ENCODE data around the gene MRFAP1L1.
"Not testable (repeated sequence)": the region's sequence is repeated elsewhere in the genome, so short reads cannot be mapped to it uniquely, and the experiment has no call there.

The MRFAP1L1 gene

GRCh38 chr4:6673191-6673659, 36.4 kb downstream of the MRFAP1L1 start:
- CTCF ChIA-PET, result interaction anchor here (0.8 kb wide), 1 partner anchor 17 kb away, joined by 3 read pairs; no protein-coding TSS in a partner anchor
- TF ChIP-seq LEF1 (IDR thresholded peaks at IDR 0.05; ENCODE audit: borderline replicate concordance), result 0 out of 2 replicates have a peak, but pooled peaks have one; percentile 15
- TF ChIP-seq ELF4 (IDR thresholded peaks at IDR 0.05), result peak; percentile 73
- POLR2A ChIA-PET, result interaction anchor here (0.7 to 5.8 kb wide), 31 partner anchors 9 to 423 kb away, joined by 3 to 79 read pairs (median 5); partner anchors contain the start of genes BLOC1S4, GRPEL1, MAN2B2 and MRFAP1
- not testable (repeated sequence) for DNase-seq (ENCODE audit: extremely low spot score)

DNA sequence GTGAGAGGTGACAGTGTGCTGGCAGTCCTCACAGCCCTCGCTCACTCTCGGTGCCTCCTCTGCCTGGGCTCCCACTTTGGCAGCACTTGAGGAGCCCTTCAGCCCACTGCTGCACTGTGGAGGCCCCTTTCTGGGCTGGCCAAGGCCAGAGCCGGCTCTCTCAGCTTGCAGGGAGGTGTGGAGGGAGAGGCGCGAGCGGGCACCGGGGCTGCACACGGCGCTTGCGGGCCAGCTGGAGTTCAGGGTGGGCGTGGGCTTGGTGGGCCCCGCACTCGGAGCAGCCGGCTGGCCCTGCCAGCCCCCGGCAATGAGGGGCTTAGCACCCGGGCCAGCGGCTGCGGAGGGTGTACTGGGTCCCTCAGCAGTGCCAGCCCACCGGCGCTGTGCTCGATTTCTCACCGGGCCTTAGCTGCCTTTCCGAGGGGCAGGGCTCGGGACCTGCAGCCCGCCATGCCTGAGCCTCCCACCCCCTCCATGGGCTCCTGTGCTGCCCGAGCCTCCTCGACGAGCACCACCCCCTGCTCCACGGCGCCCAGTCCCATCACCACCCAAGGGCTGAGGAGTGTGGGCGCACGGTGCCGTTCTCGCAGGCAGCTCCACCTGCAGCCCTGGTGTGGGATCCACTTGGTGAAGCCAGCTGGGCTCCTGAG, 37.0 kb downstream of the MRFAP1L1 start:
- POLR2A ChIA-PET, result interaction anchor here (1.3 to 5.8 kb wide), 18 partner anchors 8 to 395 kb away, joined by 3 to 79 read pairs (median 8); partner anchors contain the start of genes BLOC1S4, GRPEL1, MAN2B2 and MRFAP1
- DNase-seq (ENCODE audit: extremely low spot score); CTCF ChIA-PET: not testable (repeated sequence)

GRCh38 chr4:6672131-6672530, 37.5 kb downstream of the MRFAP1L1 start:
- CTCF ChIA-PET, result no interaction called here
- no peak for DNase-seq (ENCODE audit: extremely low spot score)
- POLR2A ChIA-PET, result interaction anchor here (1.4 to 3.0 kb wide), 5 partner anchors 10 to 98 kb away, joined by 5 to 55 read pairs (median 18); partner anchors contain the start of genes BLOC1S4, MAN2B2 and MRFAP1
- TF ChIP-seq FOXK2 (IDR thresholded peaks at IDR 0.05) (no peak), SP1 (IDR thresholded peaks at IDR 0.05) (no peak), FOXM1 (IDR thresholded peaks at IDR 0.05; ENCODE audit: borderline replicate concordance) (no peak), HDGF (IDR thresholded peaks at IDR 0.05; ENCODE audit: borderline replicate concordance) (no peak), ARNT (IDR thresholded peaks at IDR 0.05) (no peak), CTBP1 (IDR thresholded peaks at IDR 0.05; ENCODE audit: borderline replicate concordance) (no peak), FOXA1 (IDR thresholded peaks at IDR 0.05) (no peak), L3MBTL2 (conservative IDR thresholded peaks at IDR 0.05) (no peak), SUZ12 (IDR thresholded peaks at IDR 0.05) (no peak)
- TF ChIP-seq, protein P1, sequence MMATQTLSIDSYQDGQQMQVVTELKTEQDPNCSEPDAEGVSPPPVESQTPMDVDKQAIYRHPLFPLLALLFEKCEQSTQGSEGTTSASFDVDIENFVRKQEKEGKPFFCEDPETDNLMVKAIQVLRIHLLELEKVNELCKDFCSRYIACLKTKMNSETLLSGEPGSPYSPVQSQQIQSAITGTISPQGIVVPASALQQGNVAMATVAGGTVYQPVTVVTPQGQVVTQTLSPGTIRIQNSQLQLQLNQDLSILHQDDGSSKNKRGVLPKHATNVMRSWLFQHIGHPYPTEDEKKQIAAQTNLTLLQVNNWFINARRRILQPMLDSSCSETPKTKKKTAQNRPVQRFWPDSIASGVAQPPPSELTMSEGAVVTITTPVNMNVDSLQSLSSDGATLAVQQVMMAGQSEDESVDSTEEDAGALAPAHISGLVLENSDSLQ (IDR thresholded peaks at IDR 0.05), result no peak

DNA sequence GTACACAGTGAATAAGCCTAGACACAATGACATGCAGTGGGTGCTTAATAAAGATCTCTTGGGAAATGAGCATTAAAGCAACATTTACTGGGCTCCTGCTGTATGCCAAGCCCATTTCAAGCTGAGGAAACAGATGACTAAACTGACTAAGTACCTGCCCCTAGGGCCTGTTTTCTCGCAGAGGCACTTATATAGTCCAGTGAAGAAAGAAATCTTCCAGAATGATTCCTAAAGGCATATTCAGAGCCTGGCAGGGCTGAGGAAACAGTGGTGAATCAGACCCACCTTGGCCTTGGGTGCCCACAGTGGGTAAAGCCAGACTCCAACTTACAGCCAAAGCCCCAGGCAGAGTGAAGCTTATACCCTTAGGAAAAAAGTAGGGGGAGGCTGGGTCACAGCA, 38.0 kb downstream of the MRFAP1L1 start:
- TF ChIP-seq SP1 (IDR thresholded peaks at IDR 0.05) (no peak), CTBP1 (IDR thresholded peaks at IDR 0.05; ENCODE audit: borderline replicate concordance) (no peak), BHLHE40 (IDR thresholded peaks at IDR 0.05; ENCODE audit: borderline replicate concordance) (no peak), FOXK2 (IDR thresholded peaks at IDR 0.05) (no peak), TARDBP (IDR thresholded peaks at IDR 0.05) (no peak)
- DNase-seq (ENCODE audit: extremely low spot score), result no peak
- ChIA-PET CTCF (interaction anchor here (0.5 kb wide), 1 partner anchor 99 kb away, joined by 5 read pairs; no protein-coding TSS in a partner anchor), POLR2A (interaction anchor here (1.4 to 2.8 kb wide), 3 partner anchors 31 to 97 kb away, joined by 5 to 18 read pairs (median 9); partner anchors contain the start of genes BLOC1S4, MAN2B2 and MRFAP1)

- TF ChIP-seq LEF1 (IDR thresholded peaks at IDR 0.05; ENCODE audit: borderline replicate concordance) (no peak), BHLHE40 (IDR thresholded peaks at IDR 0.05; ENCODE audit: borderline replicate concordance) (no peak), ELF4 (IDR thresholded peaks at IDR 0.05) (no peak), NFRKB (IDR thresholded peaks at IDR 0.05) (no peak), CTBP1 (IDR thresholded peaks at IDR 0.05; ENCODE audit: borderline replicate concordance) (no peak), SP1 (IDR thresholded peaks at IDR 0.05) (no peak), L3MBTL2 (conservative IDR thresholded peaks at IDR 0.05) (no peak), FOXA1 (IDR thresholded peaks at IDR 0.05) (no peak), TARDBP (IDR thresholded peaks at IDR 0.05) (no peak), FOXK2 (IDR thresholded peaks at IDR 0.05) (no peak), FOXM1 (IDR thresholded peaks at IDR 0.05; ENCODE audit: borderline replicate concordance) (no peak), HDGF (IDR thresholded peaks at IDR 0.05; ENCODE audit: borderline replicate concordance) (no peak), SUZ12 (IDR thresholded peaks at IDR 0.05) (no peak), ARNT (IDR thresholded peaks at IDR 0.05) (no peak), ZNF384 (IDR thresholded peaks at IDR 0.05) (no peak)
- TF ChIP-seq, protein P1 (IDR thresholded peaks at IDR 0.05), result no peak
- ChIA-PET POLR2A (no interaction called here), CTCF (no interaction called here)
- no peak for DNase-seq (ENCODE audit: extremely low spot score)
Observed at GRCh38 chr4:6668391-6668790, 41.3 kb downstream of the MRFAP1L1 start.

DNA sequence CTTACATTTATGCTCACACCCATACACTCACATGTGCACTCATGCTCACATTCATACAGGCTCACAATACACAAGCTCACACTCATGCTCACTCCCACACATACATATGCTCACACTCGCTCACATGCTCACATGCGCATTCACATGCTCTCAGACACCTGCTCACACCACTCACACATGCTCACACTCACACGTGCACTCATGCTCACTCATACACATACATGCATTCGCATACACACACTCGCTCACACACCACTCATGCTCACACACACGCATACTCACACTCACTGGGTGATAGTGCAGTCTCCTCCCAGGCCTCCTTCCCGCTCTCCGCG, 44.4 kb downstream of the MRFAP1L1 start:
- POLR2A ChIA-PET, result no interaction called here
- TF ChIP-seq CTBP1 (IDR thresholded peaks at IDR 0.05; ENCODE audit: borderline replicate concordance), result no peak
- peak; percentile 53; the same call in 1 of the 2 replicates for TF ChIP-seq TARDBP (IDR thresholded peaks at IDR 0.05)
- TF ChIP-seq SP1 (IDR thresholded peaks at IDR 0.05), result no peak
- no peak for DNase-seq (ENCODE audit: extremely low spot score)
- CTCF ChIA-PET, result no interaction called here

DNA sequence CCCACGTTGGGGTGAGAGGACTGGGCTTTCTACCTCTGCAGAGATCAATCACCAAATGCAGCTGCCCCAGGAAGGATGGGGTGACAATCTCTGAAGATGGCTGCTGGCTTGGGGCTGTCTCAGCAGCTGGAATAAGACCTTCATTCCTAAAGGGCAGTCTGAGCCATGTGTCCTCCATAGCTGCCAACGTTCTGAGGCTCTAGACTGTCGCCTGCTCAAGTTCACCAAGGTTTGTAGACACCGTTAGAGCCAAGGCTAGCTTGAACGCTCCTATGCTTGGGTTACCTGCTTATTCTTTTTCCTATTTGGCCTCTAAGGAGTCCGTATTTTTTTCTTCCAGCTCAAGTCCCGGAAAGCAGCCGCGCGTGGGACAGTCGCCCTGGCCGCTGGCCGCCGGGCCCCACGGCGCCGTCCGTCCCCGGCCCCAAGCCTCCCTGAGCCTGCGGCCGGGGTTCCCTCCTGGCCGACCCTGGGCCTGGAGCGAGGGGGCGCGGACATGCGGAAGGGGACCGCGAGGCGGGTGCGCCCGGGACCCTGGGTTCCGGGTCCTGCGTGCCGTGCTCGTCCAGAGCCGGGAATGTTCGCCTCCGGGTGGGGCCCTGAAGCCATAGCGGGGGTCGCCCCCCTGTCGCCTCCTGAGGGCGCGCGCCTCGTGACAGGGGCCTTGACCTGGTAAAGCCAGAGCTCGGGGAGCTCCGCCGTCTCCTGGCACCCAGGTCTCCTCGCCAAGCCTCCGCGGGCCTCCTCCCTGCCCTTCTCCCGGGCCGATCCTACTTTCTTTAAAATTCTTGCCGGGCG, 45.9 kb downstream of the MRFAP1L1 start:
- TF ChIP-seq NFRKB (IDR thresholded peaks at IDR 0.05) (no peak), ARNT (IDR thresholded peaks at IDR 0.05) (no peak), CTBP1 (IDR thresholded peaks at IDR 0.05; ENCODE audit: borderline replicate concordance) (no peak), FOXM1 (IDR thresholded peaks at IDR 0.05; ENCODE audit: borderline replicate concordance) (no peak), ELF4 (IDR thresholded peaks at IDR 0.05) (no peak), SP1 (IDR thresholded peaks at IDR 0.05) (no peak), SUZ12 (IDR thresholded peaks at IDR 0.05) (no peak), HDGF (IDR thresholded peaks at IDR 0.05; ENCODE audit: borderline replicate concordance) (no peak), ZNF384 (IDR thresholded peaks at IDR 0.05) (no peak), BHLHE40 (IDR thresholded peaks at IDR 0.05; ENCODE audit: borderline replicate concordance) (no peak), LEF1 (IDR thresholded peaks at IDR 0.05; ENCODE audit: borderline replicate concordance) (no peak), FOXK2 (IDR thresholded peaks at IDR 0.05) (no peak), L3MBTL2 (conservative IDR thresholded peaks at IDR 0.05) (no peak)
- TF ChIP-seq, protein P1 (IDR thresholded peaks at IDR 0.05), result no peak
- CTCF ChIA-PET, result interaction anchor here (0.7 kb wide), 1 partner anchor 26 kb away, joined by 3 read pairs; no protein-coding TSS in a partner anchor
- POLR2A ChIA-PET, result interaction anchor here (0.6 to 3.3 kb wide), 5 partner anchors 9 to 22 kb away, joined by 4 to 32 read pairs (median 5); a partner anchor contains a TSS
- DNase-seq (ENCODE audit: extremely low spot score), result no peak

Measured in HEK293T (cell line).